Osteocyte (in vitro differentiated cells): ENCODE results near the gene ANO9. TPM values are rescaled to one million over a fixed set of nuclear protein-coding genes. Genes with fewer than 3 reads are reported as not detected.

Experiments used
- DNase-seq: peaks from one replicate; pipeline ENCODE4 v3.0.0; 2021; ENCODE audit warnings: mixed read lengths; ENCODE audit not compliant: unreplicated experiment; ENCODE audit errors: extremely low spot score
- H3K27ac Mint-ChIP-seq: one replicate; pipeline ENCODE4 v1.8.0; 2021; ENCODE audit warnings: mild to moderate bottlenecking, mixed read lengths; ENCODE audit not compliant: unreplicated experiment
- H3K27me3 Mint-ChIP-seq: one replicate; pipeline ENCODE4 v1.8.0; 2021; ENCODE audit warnings: mixed read lengths; ENCODE audit not compliant: unreplicated experiment
- H3K36me3 Mint-ChIP-seq: one replicate; pipeline ENCODE4 v1.8.0; 2021; ENCODE audit warnings: mixed read lengths; ENCODE audit not compliant: unreplicated experiment
- H3K4me1 Mint-ChIP-seq: one replicate; pipeline ENCODE4 v1.8.0; 2021; ENCODE audit warnings: mixed read lengths; ENCODE audit not compliant: unreplicated experiment
- H3K4me3 Mint-ChIP-seq: one replicate; pipeline ENCODE4 v1.8.0; 2021; ENCODE audit warnings: mild to moderate bottlenecking, moderate library complexity, mixed read lengths; ENCODE audit not compliant: unreplicated experiment
- H3K9me3 Mint-ChIP-seq: one replicate; pipeline ENCODE4 v1.8.0; 2021; ENCODE audit warnings: mixed read lengths; ENCODE audit not compliant: unreplicated experiment
- total RNA-seq: library from RNA; stranded (reverse); gene quantifications from 2 replicates; pipeline ENCODE4 v1.2.1, GENCODE V29; 2021
- TF ChIP-seq, protein P1 (sequence below): fragments of 200-600 bp; sonication (generic); IDR thresholded peaks from 2 replicates; pipeline ENCODE4 v1.5.0; 2021; ENCODE audit warnings: antibody characterized with exemption, mild to moderate bottlenecking, moderate library complexity

The ANO9 gene
- total RNA-seq, 1 donor from 2014 or later: not detected

DNA sequence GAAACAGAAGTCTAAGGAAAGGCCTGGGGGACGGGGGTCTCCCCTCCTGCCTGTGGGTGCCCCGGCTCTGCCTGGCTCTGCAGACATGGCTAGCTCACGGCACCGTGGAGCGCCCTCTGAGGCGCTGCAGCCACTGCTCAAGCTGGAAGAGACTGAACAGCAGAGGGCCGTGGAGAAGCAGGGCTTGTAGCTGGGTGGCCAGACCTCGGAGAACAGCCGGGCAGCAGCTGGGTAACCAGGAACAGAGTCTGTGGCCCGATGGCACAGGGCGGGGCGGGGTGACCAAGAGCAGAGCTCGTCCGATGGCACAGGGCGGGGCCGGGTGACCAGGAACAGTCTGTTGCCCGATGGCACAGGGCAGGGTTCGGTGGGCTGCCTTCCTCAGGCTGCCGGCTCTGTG is 47.2 kb upstream of the ANO9 start:
- no peaks in the 10 kb centered on the region for H3K27me3 Mint-ChIP-seq
- no peaks in the 10 kb centered on the region for H3K4me1 Mint-ChIP-seq
- no peak for DNase-seq
- no peak overlapping the region for H3K27ac Mint-ChIP-seq
- TF ChIP-seq, protein P1, sequence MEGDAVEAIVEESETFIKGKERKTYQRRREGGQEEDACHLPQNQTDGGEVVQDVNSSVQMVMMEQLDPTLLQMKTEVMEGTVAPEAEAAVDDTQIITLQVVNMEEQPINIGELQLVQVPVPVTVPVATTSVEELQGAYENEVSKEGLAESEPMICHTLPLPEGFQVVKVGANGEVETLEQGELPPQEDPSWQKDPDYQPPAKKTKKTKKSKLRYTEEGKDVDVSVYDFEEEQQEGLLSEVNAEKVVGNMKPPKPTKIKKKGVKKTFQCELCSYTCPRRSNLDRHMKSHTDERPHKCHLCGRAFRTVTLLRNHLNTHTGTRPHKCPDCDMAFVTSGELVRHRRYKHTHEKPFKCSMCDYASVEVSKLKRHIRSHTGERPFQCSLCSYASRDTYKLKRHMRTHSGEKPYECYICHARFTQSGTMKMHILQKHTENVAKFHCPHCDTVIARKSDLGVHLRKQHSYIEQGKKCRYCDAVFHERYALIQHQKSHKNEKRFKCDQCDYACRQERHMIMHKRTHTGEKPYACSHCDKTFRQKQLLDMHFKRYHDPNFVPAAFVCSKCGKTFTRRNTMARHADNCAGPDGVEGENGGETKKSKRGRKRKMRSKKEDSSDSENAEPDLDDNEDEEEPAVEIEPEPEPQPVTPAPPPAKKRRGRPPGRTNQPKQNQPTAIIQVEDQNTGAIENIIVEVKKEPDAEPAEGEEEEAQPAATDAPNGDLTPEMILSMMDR: no peak
- H3K4me3 Mint-ChIP-seq: no peak overlapping the region
- H3K36me3 Mint-ChIP-seq: peaks cover 8% of the 10 kb centered on the region
- H3K9me3 Mint-ChIP-seq: no peaks in the 10 kb centered on the region

DNA sequence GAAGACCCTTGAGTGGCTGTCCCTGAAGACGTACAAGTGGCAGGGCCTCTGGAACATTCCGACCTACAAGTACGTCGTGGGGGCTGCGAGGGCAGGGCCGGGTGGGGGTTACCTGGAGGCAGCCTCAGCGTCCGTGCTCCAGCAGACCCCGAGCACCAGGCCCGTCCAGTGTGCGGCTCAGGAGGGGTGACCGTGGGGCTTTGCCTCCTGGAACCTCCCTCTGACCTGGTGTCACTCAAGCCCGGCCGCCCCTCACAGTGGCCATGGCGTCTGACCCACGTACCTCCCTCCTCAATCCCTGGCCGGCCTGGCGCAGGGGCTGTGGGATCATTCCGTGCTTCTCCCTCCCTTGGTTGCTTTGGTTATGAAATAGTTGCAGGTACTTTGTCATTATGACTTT is 46.8 kb upstream of the ANO9 start:
- no peak overlapping the region for H3K4me3 Mint-ChIP-seq
- no peak for DNase-seq
- TF ChIP-seq, protein P1: no peak

DNA sequence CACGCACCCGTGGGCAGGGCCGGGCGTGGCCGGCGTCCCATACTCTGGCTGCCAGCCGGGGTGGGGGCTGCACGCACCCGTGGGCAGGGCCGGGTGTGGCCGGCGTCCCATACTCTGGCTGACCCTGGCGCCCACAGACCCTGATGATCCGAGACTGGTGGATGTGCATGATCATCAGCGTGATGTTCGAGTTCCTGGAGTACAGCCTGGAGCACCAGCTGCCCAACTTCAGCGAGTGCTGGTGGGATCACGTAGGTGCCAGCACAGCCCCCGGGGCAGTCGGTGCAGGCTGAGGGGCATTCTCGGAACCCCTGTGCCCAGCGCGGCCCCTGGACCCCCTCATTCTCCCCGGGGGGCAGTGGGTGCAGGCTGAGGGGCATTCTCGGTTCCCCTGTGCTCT is 46.3 kb upstream of the ANO9 start:
- H3K27me3 Mint-ChIP-seq: no peaks in the 10 kb centered on the region

More for the DNA sequence above, 46.8 kb upstream of the ANO9 start:
- H3K27me3 Mint-ChIP-seq: no peaks in the 10 kb centered on the region
- H3K4me1 Mint-ChIP-seq: no peaks in the 10 kb centered on the region
- no peaks in the 10 kb centered on the region for H3K9me3 Mint-ChIP-seq
- peaks cover 8% of the 10 kb centered on the region for H3K36me3 Mint-ChIP-seq
- no peak overlapping the region for H3K27ac Mint-ChIP-seq

DNA sequence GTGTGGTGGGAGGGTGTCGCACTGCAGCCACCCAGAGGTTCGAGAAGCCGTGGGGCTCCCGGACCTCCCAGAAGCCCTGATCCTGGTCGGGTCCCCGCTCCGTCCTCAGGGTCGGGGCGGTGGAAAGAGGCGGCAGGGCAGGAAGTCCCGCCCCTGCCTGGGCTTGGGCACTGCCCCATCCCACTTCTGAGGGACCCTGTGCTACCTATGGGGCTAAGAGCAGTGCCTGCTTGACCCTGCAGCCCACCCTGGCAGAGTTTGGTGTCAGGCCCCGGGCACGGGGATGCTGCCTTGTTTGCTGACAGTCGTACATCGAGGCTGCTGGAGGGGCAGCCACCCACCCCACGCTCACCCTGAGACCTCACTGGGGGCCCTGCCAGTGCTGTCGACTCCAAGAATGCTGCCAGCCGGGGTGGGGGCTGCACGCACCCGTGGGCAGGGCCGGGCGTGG is 45.8 kb upstream of the ANO9 start:
- no peak for DNase-seq
- TF ChIP-seq, protein P1: no peak
- no peaks in the 10 kb centered on the region for H3K4me1 Mint-ChIP-seq
- H3K27ac Mint-ChIP-seq: no peak overlapping the region
- no peaks in the 10 kb centered on the region for H3K27me3 Mint-ChIP-seq
- H3K4me3 Mint-ChIP-seq: no peak overlapping the region
- H3K36me3 Mint-ChIP-seq: peaks cover 8% of the 10 kb centered on the region
- H3K9me3 Mint-ChIP-seq: no peaks in the 10 kb centered on the region

More for the DNA sequence above, 46.3 kb upstream of the ANO9 start:
- no peaks in the 10 kb centered on the region for H3K4me1 Mint-ChIP-seq
- no peak overlapping the region for H3K4me3 Mint-ChIP-seq
- no peaks in the 10 kb centered on the region for H3K9me3 Mint-ChIP-seq
- TF ChIP-seq, protein P1: no peak
- DNase-seq: no peak
- no peak overlapping the region for H3K27ac Mint-ChIP-seq
- H3K36me3 Mint-ChIP-seq: peaks cover 8% of the 10 kb centered on the region

DNA sequence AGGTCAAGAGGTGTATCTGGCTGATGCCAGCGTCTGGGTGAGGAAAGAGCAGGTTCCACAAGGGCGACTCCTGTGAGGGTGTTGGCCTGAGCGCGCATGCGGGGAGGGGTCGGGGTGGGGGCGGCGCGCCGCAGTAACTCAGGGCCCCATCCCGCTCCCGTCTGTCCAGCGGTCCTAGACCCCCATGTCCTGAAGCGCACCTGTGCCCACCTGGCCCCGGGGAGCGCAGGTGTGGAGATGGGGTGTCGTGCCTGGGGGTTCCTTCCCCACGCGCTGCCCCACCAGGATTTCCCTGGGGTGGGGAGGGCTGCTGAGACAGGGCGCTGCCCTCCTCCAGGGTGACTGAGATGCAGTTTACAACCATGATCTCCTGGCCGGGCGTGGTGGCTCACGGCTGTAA is 44.4 kb upstream of the ANO9 start:
- H3K27me3 Mint-ChIP-seq: no peaks in the 10 kb centered on the region
- no peaks in the 10 kb centered on the region for H3K4me1 Mint-ChIP-seq
- H3K27ac Mint-ChIP-seq: no peak overlapping the region
- TF ChIP-seq, protein P1: no peak
- DNase-seq: no peak
- H3K9me3 Mint-ChIP-seq: no peaks in the 10 kb centered on the region
- no peak overlapping the region for H3K4me3 Mint-ChIP-seq
- peaks cover 6% of the 10 kb centered on the region for H3K36me3 Mint-ChIP-seq
